HG03342 (cell line): ENCODE data around the gene NTM.

Experiments used
- ATAC-seq: cut with Tn5 transposase; IDR thresholded peaks from one replicate; pipeline ENCODE4 v1.9.1; 2021; ENCODE audit warnings: mild to moderate bottlenecking, moderate library complexity; ENCODE audit not compliant: unreplicated experiment

Gene NTM

GRCh38 chr11:131802440-131803115, 432.2 kb downstream of the NTM start:
- ATAC-seq: no peak

- ATAC-seq: no peak
These were observed 437.5 kb downstream of the NTM start for GRCh38 chr11:131807876-131808275.

DNA sequence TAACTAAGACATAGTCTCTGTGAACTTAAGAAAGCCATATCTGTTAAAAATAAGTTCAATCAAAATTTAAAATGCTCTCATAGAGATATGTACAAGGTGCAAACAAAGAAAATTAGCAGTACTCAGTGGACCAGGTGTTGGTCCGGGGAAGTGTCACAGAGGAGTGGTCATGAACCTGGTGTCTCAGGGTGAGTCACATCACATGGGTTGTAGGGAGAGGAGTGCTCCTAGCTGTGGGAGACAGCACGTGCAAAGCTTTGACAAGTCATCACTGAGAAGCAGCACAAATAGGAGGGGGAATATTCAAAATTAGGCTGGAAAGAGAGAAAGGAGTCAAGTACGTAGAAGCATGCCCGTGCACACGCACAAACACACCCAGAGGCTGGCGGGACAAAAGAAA, 438.1 kb downstream of the NTM start:
- no peak for ATAC-seq

- ATAC-seq: no peak
These were observed 438.9 kb downstream of the NTM start for GRCh38 chr11:131809203-131809918.

DNA sequence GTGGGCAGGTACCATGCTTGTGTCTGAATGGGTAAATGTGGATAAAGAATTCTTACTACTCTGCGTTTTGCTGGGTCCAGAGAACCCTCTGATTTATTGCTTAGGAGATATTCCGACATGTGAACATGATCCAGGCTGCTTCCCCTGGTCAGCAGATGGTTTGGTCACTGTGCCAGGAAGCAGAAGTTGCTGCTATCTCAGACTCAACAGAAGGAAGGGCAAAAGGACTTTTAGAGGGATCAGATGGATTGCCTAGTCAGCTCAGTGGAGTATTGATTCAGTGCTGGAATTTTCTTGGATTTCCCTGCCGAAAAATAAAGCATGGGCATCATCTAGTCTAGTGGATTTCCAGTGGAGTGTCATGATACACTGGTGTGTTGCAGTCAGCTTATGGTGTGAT, 440.1 kb downstream of the NTM start:
- ATAC-seq: no peak

- ATAC-seq: no peak
These were observed 441.0 kb downstream of the NTM start for GRCh38 chr11:131811383-131811782.

DNA sequence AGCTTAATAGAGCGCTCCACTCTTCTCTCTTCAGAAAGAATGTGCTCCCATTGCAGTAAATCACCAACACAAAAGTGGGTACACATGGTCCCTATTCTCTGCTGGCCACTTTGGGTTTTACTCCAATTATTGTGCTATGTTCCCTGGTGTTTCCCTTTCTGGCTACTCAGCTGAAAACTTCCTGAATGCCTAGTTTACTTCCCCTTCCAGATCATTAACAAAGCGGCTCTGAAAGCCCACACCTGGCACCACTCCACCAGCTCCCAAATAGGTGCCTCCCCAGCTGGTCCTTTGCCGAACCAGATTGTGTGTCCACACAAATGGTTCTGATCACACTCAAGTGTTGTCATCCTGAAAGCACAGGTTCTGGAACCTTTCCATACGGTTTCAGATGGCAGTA, 443.7 kb downstream of the NTM start:
- ATAC-seq: no peak

GRCh38 chr11:131815590-131815989, 445.2 kb downstream of the NTM start:
- ATAC-seq: no peak

DNA sequence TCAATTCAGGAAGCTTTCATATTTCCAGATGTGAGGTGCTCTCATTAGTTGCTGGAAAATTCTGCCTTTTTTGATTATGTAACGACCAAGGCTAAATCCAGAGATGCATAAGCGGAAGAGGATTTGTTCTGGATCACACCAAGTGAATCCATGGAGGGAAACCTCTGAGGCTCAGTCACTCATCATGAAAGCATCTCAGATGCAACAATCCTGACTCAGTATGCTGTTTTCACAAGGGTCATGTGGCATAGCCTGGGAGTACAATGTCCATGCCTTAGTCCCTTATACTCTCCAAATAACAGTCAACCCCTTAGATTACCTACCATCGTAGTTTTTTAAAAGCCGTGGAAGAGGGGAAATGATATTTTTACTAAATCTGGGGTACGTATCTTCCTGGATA, 445.6 kb downstream of the NTM start:
- ATAC-seq: no peak

GRCh38 chr11:131817687-131818188, 447.3 kb downstream of the NTM start:
- no peak for ATAC-seq

GRCh38 chr11:131819865-131820264, 449.4 kb downstream of the NTM start:
- ATAC-seq: no peak

- no peak for ATAC-seq
These were observed 452.1 kb downstream of the NTM start for GRCh38 chr11:131822506-131822905.

GRCh38 chr11:131823772-131824171, 453.4 kb downstream of the NTM start:
- ATAC-seq: no peak

DNA sequence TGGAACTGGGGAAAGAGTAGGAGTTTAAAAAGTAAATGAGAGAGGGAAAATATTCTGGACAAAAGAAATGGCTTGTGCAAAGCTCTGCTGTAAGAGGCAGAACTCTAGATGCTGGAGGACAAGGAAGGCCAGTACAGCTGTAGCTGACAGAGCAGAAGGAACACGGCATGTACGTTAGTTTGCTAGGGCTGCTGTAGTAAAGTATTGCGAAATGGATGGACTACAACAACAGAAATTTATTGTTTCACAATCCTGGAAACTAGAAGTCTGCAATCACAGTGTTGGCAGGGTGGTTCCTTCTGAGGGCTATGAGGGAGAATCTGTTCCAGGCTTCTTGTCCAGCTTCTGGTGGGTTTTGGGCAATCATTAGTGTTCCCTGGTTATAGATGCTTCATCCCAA, 454.4 kb downstream of the NTM start:
- ATAC-seq: no peak

GRCh38 chr11:131827430-131827829, 457.0 kb downstream of the NTM start:
- ATAC-seq: no peak

- no peak for ATAC-seq
These were observed 459.3 kb downstream of the NTM start for GRCh38 chr11:131829725-131830124.

- ATAC-seq: no peak
These were observed 461.7 kb downstream of the NTM start for GRCh38 chr11:131832079-131832478.

DNA sequence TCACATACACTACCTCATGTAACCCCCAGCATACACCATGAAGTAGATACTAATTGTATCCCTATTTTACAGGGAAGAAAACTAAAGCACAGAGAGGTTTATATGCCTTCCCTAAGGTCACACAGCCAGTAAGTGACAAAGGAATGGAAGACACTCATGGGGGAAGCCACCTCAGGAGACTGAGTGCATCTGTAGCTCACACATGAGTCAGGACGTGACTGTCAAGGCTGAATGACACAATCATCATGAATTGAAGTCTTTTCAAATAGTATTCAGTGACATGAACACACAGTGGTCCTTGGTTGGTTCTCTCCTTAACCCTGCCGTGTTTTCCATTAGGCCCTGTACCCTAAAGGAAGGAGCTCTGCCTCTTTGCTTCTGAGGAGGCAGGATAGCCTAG, 463.0 kb downstream of the NTM start:
- ATAC-seq: no peak

GRCh38 chr11:131837562-131837961, 467.1 kb downstream of the NTM start:
- ATAC-seq: no peak

GRCh38 chr11:131838016-131838415, 467.6 kb downstream of the NTM start:
- no peak for ATAC-seq

GRCh38 chr11:131839326-131839725, 468.9 kb downstream of the NTM start:
- no peak for ATAC-seq

DNA sequence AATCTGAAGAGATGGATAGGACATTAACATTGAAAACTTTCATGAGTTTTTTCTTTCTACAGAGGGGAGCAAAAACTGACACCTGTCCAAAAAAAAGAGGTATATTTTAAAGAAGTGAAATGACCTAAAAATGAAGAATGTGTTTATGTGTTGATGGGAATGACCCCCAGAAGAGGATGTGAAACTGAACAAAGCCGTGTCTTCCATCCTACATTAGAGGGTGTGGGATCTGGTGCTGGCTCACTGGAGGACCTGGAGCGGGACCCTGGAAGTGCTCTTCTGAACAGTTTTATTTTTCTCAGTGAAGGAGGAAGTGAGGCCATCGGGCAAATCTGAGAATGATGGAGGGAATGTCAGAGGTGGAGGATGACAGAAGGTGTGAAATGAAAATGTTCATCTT, 470.1 kb downstream of the NTM start:
- ATAC-seq: no peak

GRCh38 chr11:131841028-131841427, 470.6 kb downstream of the NTM start:
- no peak for ATAC-seq
